ENCODE data around the gene ANXA9.

DNA sequence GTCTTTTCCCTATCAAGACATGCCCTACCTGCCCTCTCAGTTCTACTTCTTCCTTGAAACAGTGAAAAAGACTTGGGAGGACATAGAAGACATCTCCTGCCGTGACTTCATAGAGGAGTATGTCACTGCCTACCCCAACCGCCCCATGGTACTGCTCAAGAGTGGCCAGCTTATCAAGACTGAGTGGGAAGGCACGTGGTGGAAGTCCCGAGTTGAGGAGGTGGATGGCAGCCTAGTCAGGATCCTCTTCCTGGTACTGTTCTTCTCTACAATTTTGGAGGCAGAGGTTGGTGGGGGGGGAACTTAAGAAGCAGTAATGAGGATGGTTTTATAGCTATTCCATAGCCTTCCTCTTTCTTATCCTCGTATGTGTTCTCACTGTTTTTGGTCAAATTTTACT, 37.2 kb upstream of the ANXA9 start:
- TF ChIP-seq ZNF830 (tag by site-specific recombination; IDR thresholded peaks at IDR 0.05; ENCODE audit: low read depth) = no peak
- no peak for TF ChIP-seq ZNF701 (tag by site-specific recombination; IDR thresholded peaks at IDR 0.05)
- no peak for TF ChIP-seq ZNF266 (tag by site-specific recombination; IDR thresholded peaks at IDR 0.05; ENCODE audit: low read depth)
- TF ChIP-seq, protein P1, sequence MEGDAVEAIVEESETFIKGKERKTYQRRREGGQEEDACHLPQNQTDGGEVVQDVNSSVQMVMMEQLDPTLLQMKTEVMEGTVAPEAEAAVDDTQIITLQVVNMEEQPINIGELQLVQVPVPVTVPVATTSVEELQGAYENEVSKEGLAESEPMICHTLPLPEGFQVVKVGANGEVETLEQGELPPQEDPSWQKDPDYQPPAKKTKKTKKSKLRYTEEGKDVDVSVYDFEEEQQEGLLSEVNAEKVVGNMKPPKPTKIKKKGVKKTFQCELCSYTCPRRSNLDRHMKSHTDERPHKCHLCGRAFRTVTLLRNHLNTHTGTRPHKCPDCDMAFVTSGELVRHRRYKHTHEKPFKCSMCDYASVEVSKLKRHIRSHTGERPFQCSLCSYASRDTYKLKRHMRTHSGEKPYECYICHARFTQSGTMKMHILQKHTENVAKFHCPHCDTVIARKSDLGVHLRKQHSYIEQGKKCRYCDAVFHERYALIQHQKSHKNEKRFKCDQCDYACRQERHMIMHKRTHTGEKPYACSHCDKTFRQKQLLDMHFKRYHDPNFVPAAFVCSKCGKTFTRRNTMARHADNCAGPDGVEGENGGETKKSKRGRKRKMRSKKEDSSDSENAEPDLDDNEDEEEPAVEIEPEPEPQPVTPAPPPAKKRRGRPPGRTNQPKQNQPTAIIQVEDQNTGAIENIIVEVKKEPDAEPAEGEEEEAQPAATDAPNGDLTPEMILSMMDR (tag by site-specific recombination; IDR thresholded peaks at IDR 0.05) = no peak
- no peak for TF ChIP-seq ZBTB20 (tag by site-specific recombination; IDR thresholded peaks at IDR 0.05)
- no peak for TF ChIP-seq ZNF24 (tag by site-specific recombination; IDR thresholded peaks at IDR 0.05)
